Medulla oblongata (tissue), 1 donor: ENCODE results near the gene PACRGL.
A peak's percentile ranks its signal among the peaks of the same experiment; 100 is the strongest.
"Not testable (repeated sequence)": the region's sequence is repeated elsewhere in the genome, so short reads cannot be mapped to it uniquely, and the experiment has no call there.

ENCODE experiments used
- DNase-seq: peaks from one replicate; pipeline ENCODE4 v3.0.0-alpha.2; 2015; ENCODE audit errors: extremely low spot score

The PACRGL gene

DNA sequence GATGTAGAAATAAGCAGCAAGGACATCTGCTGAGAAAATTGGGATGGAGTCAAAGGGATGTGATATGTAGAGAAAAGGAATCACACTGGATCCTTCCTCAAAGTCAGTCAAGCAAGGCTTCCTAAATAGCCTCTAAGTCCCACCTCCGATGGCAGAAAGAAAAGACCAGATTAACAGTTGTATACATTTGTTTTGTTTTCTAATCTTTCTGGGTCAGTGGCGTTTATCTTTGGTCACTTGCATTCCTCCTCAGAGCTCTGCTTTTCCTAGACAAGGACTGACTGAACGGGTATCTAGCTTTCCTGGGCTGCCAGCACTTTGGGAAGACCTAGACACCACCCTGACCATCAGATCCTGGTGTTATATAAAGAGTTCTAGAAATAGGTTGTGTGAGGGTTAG lies 23.2 kb downstream of the PACRGL start:
- DNase-seq = no peak

DNA sequence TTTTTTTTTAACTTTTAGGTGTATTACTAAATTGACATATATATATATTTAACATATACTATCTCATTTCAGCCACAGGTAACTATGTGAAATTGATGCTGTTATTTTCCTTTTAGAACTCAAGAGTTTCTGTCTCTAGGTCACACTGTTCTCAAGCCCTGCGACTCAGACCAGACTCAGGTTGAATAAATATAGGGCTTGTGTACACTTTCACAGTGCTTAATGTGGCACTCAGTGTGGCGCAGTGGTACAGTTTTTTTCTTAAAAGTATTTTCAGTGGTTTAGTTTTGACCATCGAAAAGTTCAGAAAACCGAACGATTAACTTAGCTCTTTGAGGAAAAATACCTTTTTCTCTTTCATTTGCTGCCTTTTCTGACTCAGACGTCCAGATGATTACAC lies 24.7 kb downstream of the PACRGL start:
- no peak for DNase-seq

DNA sequence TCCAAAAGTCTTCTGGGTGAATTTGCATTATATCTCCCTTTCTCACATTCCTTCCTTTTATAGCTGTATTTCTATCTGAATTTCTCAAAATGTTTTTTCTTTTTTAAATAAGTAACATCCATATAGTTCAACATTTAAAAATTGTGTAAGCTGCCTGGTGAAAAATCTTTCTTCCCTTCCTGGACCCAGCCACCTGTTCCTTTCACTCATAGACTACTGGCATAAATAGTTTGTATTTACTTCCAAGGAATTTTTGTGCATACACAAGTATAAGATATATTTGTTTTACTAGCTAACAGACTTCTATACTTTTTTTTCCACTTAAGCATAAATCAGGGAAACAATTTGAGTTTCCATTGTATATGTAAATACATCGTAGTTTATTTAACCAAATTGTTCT lies 35.7 kb downstream of the PACRGL start:
- DNase-seq = no peak

DNA sequence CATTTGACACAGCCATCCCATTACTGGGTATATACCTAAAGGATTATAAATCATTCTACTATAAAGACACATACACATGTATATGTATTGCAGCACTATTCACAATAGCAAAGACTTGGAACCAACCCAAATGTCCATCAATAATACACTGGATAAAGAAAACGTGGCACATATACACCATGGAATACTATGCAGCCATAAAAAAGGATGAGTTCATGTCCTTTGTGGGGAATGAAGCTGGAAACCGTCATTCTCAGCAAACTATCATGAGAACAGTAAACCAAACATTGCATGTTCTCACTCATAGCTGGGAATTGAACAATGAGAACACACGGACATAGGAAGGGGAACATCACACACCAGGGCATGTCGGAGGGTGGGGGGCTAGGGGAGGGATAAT lies 45.7 kb downstream of the PACRGL start:
- not testable (repeated sequence) for DNase-seq

DNA sequence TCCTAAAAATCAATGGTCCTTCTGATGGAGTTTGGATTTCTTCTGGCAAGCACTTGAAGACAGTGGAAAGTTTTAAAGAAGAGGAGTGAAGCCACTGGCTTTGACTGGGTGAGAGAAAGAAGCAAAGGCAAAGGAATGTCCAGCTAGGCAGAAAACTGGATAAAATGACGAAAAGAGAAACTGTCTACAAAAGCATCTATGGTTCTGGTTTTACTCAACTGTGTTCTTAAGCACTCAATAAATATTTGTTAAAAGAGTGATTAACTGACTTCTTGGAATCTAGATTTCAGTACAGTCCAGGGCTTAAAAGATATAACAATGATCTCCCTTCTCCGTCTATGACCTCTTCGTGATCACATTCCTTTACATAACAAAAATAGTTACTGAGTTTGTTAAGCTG lies 52.4 kb downstream of the PACRGL start:
- DNase-seq = no peak

DNA sequence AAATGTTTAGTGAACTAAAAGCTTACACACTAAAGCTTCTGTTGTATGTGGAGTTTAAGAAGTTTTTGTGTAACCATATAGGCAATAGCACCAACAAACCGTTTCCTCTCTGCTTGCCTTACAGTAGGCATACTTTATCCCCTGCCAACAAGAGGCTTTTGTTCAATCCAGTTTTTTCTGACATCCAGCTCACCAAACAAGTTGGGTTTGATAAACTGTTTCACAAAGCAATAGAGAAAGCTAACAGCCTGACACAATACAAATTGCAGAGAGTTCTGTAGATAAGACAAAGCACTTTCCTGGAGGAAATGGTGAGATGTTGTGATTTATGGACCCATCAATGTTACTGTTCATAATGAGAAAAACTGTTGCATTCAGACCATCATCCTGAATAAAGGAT lies 53.8 kb downstream of the PACRGL start:
- DNase-seq = peak; percentile 20

DNA sequence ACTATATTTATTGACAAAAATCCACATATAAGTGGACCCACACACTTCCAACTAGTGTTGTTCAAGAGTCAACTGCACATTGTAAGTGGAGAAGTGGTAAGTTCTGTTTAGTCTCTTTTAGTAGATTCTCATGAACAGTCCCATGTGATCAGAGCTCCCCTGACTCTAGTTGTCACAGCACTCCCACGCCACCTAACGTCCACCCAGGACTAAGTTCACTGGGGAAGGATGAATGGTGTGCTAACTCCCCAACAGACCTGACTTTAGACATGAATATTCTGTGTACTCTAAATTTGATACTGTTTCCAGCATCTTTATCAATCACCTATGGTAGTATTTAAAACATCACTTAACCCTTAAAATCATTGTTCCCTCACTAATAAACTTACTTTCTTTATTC lies 59.8 kb downstream of the PACRGL start:
- no peak for DNase-seq

DNA sequence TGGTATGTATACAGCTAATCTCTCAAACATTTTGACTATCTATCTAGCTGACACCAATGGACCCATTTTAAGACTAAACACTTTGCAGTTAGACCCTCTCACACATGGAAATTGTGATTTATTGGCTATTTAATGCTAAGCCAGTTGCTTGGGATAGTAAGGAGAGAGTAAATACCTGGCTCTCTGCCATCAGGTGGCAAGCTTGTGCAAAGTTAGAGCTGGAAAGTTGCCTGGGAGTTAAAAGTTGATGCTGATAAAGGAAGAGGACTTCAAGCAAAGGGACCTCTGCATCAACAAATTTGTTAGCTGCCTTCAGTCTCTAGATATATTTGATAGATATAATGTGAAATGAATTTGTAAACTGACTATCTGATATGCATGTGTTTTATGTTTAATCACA lies 61.1 kb downstream of the PACRGL start:
- DNase-seq = no peak

DNA sequence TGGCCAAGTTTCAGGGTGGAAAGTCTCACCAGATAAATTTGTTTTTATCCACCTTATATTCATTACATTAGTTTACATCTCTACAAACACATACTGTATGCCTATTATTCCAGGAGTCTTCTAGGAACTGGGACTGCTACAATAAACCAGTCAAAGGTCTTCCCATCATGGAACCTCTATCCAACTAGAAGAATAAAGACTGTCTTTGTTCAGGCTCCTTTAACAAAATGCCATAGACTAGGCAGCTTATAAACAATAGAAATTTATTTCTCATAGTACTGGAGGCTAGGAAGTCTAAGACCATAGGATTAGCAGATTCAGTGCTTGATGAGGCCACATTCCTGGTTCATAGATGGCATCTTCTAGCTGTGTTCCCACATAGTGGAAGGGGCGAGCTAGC lies 61.6 kb downstream of the PACRGL start:
- no peak for DNase-seq

DNA sequence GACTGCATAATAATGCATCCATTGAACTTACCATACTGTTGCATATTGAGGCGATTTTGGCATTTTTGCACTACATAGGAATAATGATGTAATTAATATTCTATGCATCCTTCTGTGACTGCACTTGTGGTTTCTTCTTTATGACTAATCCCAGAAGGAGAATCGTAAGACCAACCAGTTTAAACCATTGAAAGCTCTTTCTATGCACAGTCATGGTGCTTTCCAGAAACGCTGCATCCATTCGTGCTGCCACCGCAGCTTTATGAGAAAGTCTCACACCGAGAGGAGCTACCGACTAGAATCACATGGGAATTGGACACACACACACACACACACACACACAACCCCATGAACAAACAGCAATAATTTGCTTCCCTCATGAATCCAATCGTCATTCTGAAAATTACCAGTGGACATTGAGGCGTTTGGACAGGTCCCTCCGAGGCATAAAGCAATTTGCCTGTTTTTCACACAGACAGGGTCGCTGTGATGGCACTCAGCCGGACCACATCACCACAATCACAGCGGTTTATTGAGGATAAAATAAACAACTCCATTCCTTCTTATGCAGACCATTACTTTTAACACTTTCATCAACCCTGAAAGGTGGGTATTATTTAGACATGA lies 64.2 kb downstream of the PACRGL start:
- no peak for DNase-seq

DNA sequence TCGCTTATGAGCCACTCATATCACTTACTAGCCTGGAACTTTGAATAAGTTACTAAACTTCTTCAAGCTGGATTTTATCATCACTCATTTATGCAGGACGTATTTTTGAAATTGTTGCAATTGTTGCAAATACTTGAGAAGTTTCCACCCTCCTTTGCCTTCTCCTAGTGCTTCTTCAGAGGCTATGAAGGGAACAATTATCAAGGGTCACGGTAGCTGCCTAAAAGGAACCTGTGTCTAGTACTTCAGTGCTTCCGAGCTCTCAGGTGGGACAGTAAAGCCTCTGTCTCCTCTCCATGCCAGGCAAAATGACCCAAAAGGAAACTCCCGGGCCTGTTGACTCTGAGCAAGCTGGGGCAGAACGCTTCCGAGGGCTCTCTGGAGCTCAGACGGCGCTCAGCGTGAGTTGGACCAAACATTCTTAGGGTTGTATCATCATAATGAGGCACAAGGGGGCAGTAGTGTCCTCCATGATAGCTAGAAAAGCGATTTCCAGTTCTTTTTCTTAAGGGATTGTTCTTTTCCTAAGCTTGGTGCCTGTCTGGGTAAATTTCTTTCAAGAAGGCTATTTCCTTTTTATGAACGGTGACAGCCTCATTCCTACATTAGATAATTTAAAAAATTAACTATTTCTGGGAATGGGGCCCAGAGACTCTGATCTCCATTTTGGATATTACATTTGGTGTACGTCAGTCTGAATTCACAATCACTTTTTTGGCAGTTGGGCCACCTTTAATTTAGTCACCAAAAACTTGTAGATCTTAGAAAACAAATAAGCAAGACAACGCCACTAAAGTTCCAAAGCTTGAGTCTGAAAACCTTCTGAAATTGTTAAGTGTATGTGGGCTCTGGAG lies 73.1 kb downstream of the PACRGL start:
- DNase-seq = peak; percentile 75

DNA sequence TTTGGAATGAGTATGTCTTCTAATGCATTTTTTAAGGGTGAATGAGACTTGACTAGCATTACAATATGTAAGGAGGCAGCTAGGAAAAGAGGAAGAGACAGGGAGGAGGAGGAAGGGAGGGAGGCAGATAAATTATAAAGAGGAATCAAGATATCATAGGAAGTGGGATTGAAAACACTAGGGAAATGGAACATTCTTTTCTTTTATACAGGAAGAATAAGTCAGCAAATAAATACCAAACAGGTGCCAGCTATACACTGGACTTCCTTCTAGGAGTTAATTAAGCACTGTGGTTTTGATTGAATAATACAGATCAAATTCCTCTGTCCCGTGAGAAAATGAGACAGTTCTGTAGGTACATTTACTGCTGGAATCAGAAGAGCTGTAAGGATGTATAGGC lies 78.6 kb downstream of the PACRGL start:
- DNase-seq = no peak

DNA sequence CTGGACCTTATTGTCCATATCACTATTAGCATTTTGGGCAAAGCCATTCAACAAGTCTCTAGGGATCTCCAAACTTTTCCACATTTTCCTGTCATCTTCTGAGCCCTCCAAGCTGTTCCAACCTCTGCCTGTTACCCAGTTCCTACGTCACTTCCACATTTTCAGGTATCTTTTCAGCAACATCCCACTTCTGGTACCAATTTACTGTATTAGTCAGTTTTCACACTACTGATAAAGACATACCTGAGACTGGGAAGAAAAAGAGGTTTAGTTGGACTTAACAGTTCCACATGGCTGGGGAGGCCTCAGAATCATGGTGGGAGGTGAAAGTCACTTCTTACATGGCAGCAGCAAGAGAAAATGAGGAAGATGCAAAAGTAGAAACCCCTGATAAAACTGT lies 82.9 kb downstream of the PACRGL start:
- DNase-seq = not testable (repeated sequence)

DNA sequence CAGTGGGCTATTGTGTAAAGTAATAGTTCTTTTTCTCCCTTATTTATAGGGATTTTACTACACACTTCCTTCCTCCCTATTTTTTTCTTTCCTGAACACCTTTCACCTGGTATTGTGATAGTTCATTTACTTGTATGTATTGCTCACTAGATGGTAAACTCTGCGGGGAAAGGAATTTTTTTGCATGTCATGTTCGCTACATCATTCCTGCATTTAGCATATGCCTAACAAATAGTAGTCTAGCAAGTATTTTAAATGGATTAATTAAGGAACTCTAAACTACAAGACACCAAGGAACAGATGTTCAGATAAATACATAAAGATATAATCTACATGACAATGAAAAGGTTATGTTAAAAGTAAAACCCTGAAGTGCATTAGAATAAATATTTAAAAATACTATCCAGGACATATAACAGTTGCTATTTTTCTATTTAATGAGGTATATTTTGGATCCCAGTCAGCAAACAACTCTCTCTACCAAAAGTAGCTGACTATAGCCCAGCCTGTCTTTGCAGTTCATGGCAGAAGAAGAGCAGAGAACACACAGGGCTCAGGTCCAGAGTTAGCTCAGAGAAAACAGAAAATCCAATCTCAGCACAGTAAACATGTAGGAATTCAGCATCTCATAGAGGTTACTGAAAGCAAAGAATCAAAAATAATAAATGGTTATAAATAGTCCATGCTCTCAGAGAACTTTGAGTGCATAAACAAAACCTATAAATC lies 87.8 kb downstream of the PACRGL start:
- no peak for DNase-seq
